Eye (tissue), 1 donor: ENCODE data around the gene NR2E3.

Experiments
- DNase-seq: peaks from one replicate; pipeline ENCODE4 v3.0.0-alpha.2; 2015

The NR2E3 gene

GRCh38 chr15:71810256-71811035, at the start of gene NR2E3:
Gene NR2E3, plus strand, starts transcription at chr15:71810554. Its CDS starts 190 bp downstream, at chr15:71810744.
- no peak for DNase-seq

- DNase-seq = no peak
Measured at GRCh38 chr15:71760852-71761251, 49.5 kb upstream of the NR2E3 start.

GRCh38 chr15:71761649-71762048, 48.7 kb upstream of the NR2E3 start:
- DNase-seq = no peak

- DNase-seq = no peak
Measured at GRCh38 chr15:71768184-71768583, 42.2 kb upstream of the NR2E3 start.

GRCh38 chr15:71773206-71773859, 37.0 kb upstream of the NR2E3 start:
- no peak for DNase-seq

GRCh38 chr15:71775856-71776255, 34.5 kb upstream of the NR2E3 start:
- DNase-seq = no peak

GRCh38 chr15:71776304-71776703, 34.0 kb upstream of the NR2E3 start:
- DNase-seq = no peak

GRCh38 chr15:71777216-71777943, 33.0 kb upstream of the NR2E3 start:
- DNase-seq = no peak

GRCh38 chr15:71779073-71779797, 31.1 kb upstream of the NR2E3 start:
- DNase-seq = no peak

GRCh38 chr15:71780115-71780976, 30.0 kb upstream of the NR2E3 start:
- peak; percentile 62 for DNase-seq

- DNase-seq = no peak
Measured at GRCh38 chr15:71781179-71781964, 29.0 kb upstream of the NR2E3 start.

- no peak for DNase-seq
Measured at GRCh38 chr15:71781965-71782265, 28.4 kb upstream of the NR2E3 start.

GRCh38 chr15:71782422-71783165, 27.8 kb upstream of the NR2E3 start:
- DNase-seq = no peak

GRCh38 chr15:71784719-71785118, 25.6 kb upstream of the NR2E3 start:
- DNase-seq = no peak

GRCh38 chr15:71785996-71786395, 24.4 kb upstream of the NR2E3 start:
- DNase-seq = no peak

GRCh38 chr15:71786673-71787072, 23.7 kb upstream of the NR2E3 start:
- DNase-seq = no peak

GRCh38 chr15:71788646-71789579, 21.4 kb upstream of the NR2E3 start:
- no peak for DNase-seq

- DNase-seq = no peak
Measured at GRCh38 chr15:71789616-71790015, 20.7 kb upstream of the NR2E3 start.

GRCh38 chr15:71790081-71790480, 20.3 kb upstream of the NR2E3 start:
- DNase-seq = no peak

GRCh38 chr15:71791975-71792374, 18.4 kb upstream of the NR2E3 start:
- no peak for DNase-seq
